ENCODE results near the gene LDLRAD1.

DNA sequence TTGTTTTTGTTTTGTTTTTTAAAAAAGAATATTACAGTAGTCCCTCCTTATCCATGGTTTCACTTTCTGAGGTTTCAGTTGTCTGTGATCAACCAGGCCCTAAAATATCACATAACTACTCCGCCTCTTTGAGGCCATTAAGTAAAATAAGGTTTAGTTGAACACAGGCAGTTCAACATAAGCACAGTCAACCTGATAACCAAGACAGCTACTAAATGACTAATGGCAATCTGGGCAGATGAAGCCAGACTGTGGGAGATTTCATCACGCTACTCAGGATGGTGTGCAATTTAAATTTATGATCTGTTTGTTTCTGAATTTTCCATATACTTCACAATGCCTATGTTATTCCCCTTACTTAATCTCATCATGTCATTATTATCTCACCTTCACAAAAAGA is 30.1 kb downstream of the LDLRAD1 start:
- TF ChIP-seq, protein P1, sequence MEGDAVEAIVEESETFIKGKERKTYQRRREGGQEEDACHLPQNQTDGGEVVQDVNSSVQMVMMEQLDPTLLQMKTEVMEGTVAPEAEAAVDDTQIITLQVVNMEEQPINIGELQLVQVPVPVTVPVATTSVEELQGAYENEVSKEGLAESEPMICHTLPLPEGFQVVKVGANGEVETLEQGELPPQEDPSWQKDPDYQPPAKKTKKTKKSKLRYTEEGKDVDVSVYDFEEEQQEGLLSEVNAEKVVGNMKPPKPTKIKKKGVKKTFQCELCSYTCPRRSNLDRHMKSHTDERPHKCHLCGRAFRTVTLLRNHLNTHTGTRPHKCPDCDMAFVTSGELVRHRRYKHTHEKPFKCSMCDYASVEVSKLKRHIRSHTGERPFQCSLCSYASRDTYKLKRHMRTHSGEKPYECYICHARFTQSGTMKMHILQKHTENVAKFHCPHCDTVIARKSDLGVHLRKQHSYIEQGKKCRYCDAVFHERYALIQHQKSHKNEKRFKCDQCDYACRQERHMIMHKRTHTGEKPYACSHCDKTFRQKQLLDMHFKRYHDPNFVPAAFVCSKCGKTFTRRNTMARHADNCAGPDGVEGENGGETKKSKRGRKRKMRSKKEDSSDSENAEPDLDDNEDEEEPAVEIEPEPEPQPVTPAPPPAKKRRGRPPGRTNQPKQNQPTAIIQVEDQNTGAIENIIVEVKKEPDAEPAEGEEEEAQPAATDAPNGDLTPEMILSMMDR (IDR thresholded peaks at IDR 0.05) = no peak
- TF ChIP-seq, protein P2, sequence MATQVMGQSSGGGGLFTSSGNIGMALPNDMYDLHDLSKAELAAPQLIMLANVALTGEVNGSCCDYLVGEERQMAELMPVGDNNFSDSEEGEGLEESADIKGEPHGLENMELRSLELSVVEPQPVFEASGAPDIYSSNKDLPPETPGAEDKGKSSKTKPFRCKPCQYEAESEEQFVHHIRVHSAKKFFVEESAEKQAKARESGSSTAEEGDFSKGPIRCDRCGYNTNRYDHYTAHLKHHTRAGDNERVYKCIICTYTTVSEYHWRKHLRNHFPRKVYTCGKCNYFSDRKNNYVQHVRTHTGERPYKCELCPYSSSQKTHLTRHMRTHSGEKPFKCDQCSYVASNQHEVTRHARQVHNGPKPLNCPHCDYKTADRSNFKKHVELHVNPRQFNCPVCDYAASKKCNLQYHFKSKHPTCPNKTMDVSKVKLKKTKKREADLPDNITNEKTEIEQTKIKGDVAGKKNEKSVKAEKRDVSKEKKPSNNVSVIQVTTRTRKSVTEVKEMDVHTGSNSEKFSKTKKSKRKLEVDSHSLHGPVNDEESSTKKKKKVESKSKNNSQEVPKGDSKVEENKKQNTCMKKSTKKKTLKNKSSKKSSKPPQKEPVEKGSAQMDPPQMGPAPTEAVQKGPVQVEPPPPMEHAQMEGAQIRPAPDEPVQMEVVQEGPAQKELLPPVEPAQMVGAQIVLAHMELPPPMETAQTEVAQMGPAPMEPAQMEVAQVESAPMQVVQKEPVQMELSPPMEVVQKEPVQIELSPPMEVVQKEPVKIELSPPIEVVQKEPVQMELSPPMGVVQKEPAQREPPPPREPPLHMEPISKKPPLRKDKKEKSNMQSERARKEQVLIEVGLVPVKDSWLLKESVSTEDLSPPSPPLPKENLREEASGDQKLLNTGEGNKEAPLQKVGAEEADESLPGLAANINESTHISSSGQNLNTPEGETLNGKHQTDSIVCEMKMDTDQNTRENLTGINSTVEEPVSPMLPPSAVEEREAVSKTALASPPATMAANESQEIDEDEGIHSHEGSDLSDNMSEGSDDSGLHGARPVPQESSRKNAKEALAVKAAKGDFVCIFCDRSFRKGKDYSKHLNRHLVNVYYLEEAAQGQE (IDR thresholded peaks at IDR 0.05; ENCODE audit: insufficient read depth in 1 of 2, low read depth in 2 of 2, low read length in 1 of 2) = no peak

All from Panc1 (cell line).